ENCODE results near the gene CDK16.

- TF ChIP-seq EZH2 (IDR thresholded peaks at IDR 0.05; ENCODE audit: low read length, missing control alignments) (no peak), CTCF (conservative IDR thresholded peaks at IDR 0.05 in 1 of 2, IDR thresholded peaks at IDR 0.05 in 1 of 2; ENCODE audit: low read depth in 1 of 2, low read length in 2 of 2) (no peak)
These were observed 15.6 kb upstream of the CDK16 start for GRCh38 chrX:47202877-47203276.
